ENCODE results near the gene WDR46. TPM values are rescaled to one million over a fixed set of nuclear protein-coding genes. Genes with fewer than 3 reads are reported as not detected.

Gene WDR46
- total RNA-seq, 1 donor from 2014 or later = 63.7 TPM

- no peak overlapping the region for H3K27ac Mint-ChIP-seq (ENCODE audit: unreplicated experiment)
- no peak overlapping the region for H3K4me2 ChIP-seq (ENCODE audit: low read length)
- H3K36me3 Mint-ChIP-seq (ENCODE audit: low read depth, unreplicated experiment) = no peaks in the 10 kb centered on the region
- peaks cover 3% of the 10 kb centered on the region for H3K9me3 Mint-ChIP-seq (ENCODE audit: unreplicated experiment)
- H3K4me1 Mint-ChIP-seq (ENCODE audit: low read depth, unreplicated experiment) = no peaks in the 10 kb centered on the region
- no peak overlapping the region for H3K4me3 ChIP-seq (ENCODE audit: insufficient read depth, low read depth, low read length)
- peaks cover 44% of the 10 kb centered on the region for H3K27me3 Mint-ChIP-seq (ENCODE audit: low read depth, unreplicated experiment)
- no peaks in the 10 kb centered on the region for H3K4me1 ChIP-seq (ENCODE audit: insufficient read depth, low read length)
- H3K27me3 ChIP-seq (ENCODE audit: insufficient read depth, low read length) = peaks cover 26% of the 10 kb centered on the region
- H3K36me3 ChIP-seq (ENCODE audit: insufficient read depth, low read length) = no peaks in the 10 kb centered on the region
- H3K4me3 Mint-ChIP-seq (ENCODE audit: unreplicated experiment) = no peak overlapping the region
- H3K27ac ChIP-seq (ENCODE audit: low read depth, low read length) = no peak overlapping the region
- no peak overlapping the region for H3K9ac ChIP-seq (ENCODE audit: low read length)
- TF ChIP-seq EZH2 (IDR thresholded peaks at IDR 0.05; ENCODE audit: insufficient read depth, low read length) (no peak), CTCF (IDR thresholded peaks at IDR 0.05; ENCODE audit: insufficient read depth, low read depth, low read length) (no peak)
- no peaks in the 10 kb centered on the region for H4K20me1 ChIP-seq (ENCODE audit: insufficient read depth, low read length)
- FAIRE-seq (no peak), DNase-seq (ENCODE audit: low read depth) (no peak)
- no peak overlapping the region for H2AFZ ChIP-seq (ENCODE audit: low read depth, low read length)
- H3K79me2 ChIP-seq (ENCODE audit: insufficient read depth, low read length) = no peaks in the 10 kb centered on the region
- no peaks in the 10 kb centered on the region for H3K9me3 ChIP-seq (ENCODE audit: insufficient read depth, low read depth, low read length)
Measured at GRCh38 chr6:33236328-33236727, 52.7 kb downstream of the WDR46 start.

- Histone ChIP-seq H3K79me2 (ENCODE audit: insufficient read depth, low read length) (no peaks in the 10 kb centered on the region), H3K27me3 (ENCODE audit: insufficient read depth, low read length) (peaks cover 29% of the 10 kb centered on the region), H4K20me1 (ENCODE audit: insufficient read depth, low read length) (no peaks in the 10 kb centered on the region), H3K9me3 (ENCODE audit: insufficient read depth, low read depth, low read length) (no peaks in the 10 kb centered on the region), H2AFZ (ENCODE audit: low read depth, low read length) (no peak overlapping the region), H3K4me2 (ENCODE audit: low read length) (no peak overlapping the region), H3K9ac (ENCODE audit: low read length) (no peak overlapping the region), H3K36me3 (ENCODE audit: insufficient read depth, low read length) (no peaks in the 10 kb centered on the region), H3K4me1 (ENCODE audit: insufficient read depth, low read length) (no peaks in the 10 kb centered on the region), H3K4me3 (ENCODE audit: insufficient read depth, low read depth, low read length) (no peak overlapping the region), H3K27ac (ENCODE audit: low read depth, low read length) (no peak overlapping the region)
- Mint-ChIP-seq H3K36me3 (ENCODE audit: low read depth, unreplicated experiment) (no peaks in the 10 kb centered on the region), H3K4me3 (ENCODE audit: unreplicated experiment) (no peak overlapping the region), H3K4me1 (ENCODE audit: low read depth, unreplicated experiment) (no peaks in the 10 kb centered on the region), H3K27ac (ENCODE audit: unreplicated experiment) (no peak overlapping the region), H3K27me3 (ENCODE audit: low read depth, unreplicated experiment) (peaks cover 46% of the 10 kb centered on the region), H3K9me3 (ENCODE audit: unreplicated experiment) (peaks cover 2% of the 10 kb centered on the region)
- FAIRE-seq = no peak
- no peak for DNase-seq (ENCODE audit: low read depth)
- TF ChIP-seq CTCF (IDR thresholded peaks at IDR 0.05; ENCODE audit: insufficient read depth, low read depth, low read length) (no peak), EZH2 (IDR thresholded peaks at IDR 0.05; ENCODE audit: insufficient read depth, low read length) (no peak)
Measured at GRCh38 chr6:33235221-33235634, 53.8 kb downstream of the WDR46 start.

Small RNAs within 50 kb of the gene (microRNA-seq; reads per million reads assigned to microRNA genes)
- gene MIR6834 (1.4 reads per million), gene MIR6873 (not detected)

Other genes starting within 250 kb of the WDR46 start
- 0.50 and 1.7 TPM in 2 replicates for gene HLA-DPA1, start 215.6 kb downstream of the WDR46 start, total RNA-seq
- gene HLA-DPB1, start 213.2 kb downstream of the WDR46 start, total RNA-seq = 2.7 and 3.4 TPM in 2 replicates
- 1.3 and 2.2 TPM in 2 replicates for gene COL11A2, start 96.8 kb downstream of the WDR46 start, total RNA-seq
- 34.0 and 39.4 TPM in 2 replicates for gene RXRB, start 88.6 kb downstream of the WDR46 start, total RNA-seq
- 150 and 164 TPM in 2 replicates for gene SLC39A7, start 88.4 kb downstream of the WDR46 start, total RNA-seq
- 2.1 and 2.6 TPM in 2 replicates for gene HSD17B8, start 84.6 kb downstream of the WDR46 start, total RNA-seq
- gene RING1, start 80.7 kb downstream of the WDR46 start, total RNA-seq = 30.8 and 31.1 TPM in 2 replicates
- gene VPS52, start 17.4 kb downstream of the WDR46 start, total RNA-seq = 29.9 and 30.6 TPM in 2 replicates
- gene RPS18, start 17.2 kb downstream of the WDR46 start, total RNA-seq = 1,911 and 2,061 TPM in 2 replicates
- gene B3GALT4, start 12.1 kb downstream of the WDR46 start, total RNA-seq = 1.5 and 1.8 TPM in 2 replicates
- 54.8 and 56.7 TPM in 2 replicates for gene PFDN6, start 362 bp upstream of the WDR46 start, total RNA-seq
- gene RGL2, start 9.7 kb upstream of the WDR46 start, total RNA-seq = 36.5 and 38.9 TPM in 2 replicates
- gene TAPBP, start 24.8 kb upstream of the WDR46 start, total RNA-seq = 128 and 152 TPM in 2 replicates
- 13.1 and 17.3 TPM in 2 replicates for gene ZBTB22, start 28.5 kb upstream of the WDR46 start, total RNA-seq
- gene DAXX, start 33.7 kb upstream of the WDR46 start, total RNA-seq = 28.6 and 32.0 TPM in 2 replicates
- gene KIFC1, start 102.6 kb upstream of the WDR46 start, total RNA-seq = 2.9 and 4.2 TPM in 2 replicates
- 29.7 and 34.3 TPM in 2 replicates for gene PHF1, start 121.8 kb upstream of the WDR46 start, total RNA-seq
- 232 and 256 TPM in 2 replicates for gene CUTA, start 128.9 kb upstream of the WDR46 start, total RNA-seq
- 34.5 and 36.1 TPM in 2 replicates for gene SYNGAP1, start 130.8 kb upstream of the WDR46 start, total RNA-seq
- gene ZBTB9, start 165.3 kb upstream of the WDR46 start, total RNA-seq = 9.8 and 10.4 TPM in 2 replicates